ENCODE measurements around the gene CCNY.

CCNY gene

GRCh38 chr10:35423505-35424306, 87.4 kb downstream of the CCNY start:
- no peak for DNase-seq (ENCODE audit: low read depth in 2 of 3, low spot score in 2 of 3)

GRCh38 chr10:35424680-35425285, 88.5 kb downstream of the CCNY start:
- no peak for DNase-seq (ENCODE audit: low read depth in 2 of 3, low spot score in 2 of 3)

- DNase-seq (ENCODE audit: low read depth in 2 of 3, low spot score in 2 of 3): no peak
Measured at GRCh38 chr10:35425595-35425994, 89.3 kb downstream of the CCNY start.

- no peak for DNase-seq (ENCODE audit: low read depth in 2 of 3, low spot score in 2 of 3)
Measured at GRCh38 chr10:35426657-35427056, 90.3 kb downstream of the CCNY start.

DNA sequence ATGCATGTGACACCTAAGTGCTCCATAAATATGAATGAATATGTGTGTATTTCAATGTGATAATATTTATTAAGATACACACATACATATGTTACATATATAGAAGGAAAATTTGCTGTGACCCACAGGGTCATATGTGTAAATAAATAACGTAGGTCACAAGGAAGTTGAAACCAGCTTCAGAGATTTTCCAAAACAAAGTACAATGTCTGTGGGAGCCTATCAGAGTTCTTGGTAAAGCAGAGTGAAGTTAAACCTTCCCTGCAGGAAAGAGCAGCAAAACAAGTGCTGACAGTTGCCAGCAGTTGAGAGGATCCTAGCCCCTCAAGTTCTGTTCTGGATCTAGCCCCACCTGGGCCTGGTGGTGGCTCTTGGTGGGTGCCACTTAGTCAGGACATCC, 91.2 kb downstream of the CCNY start:
- DNase-seq (ENCODE audit: low read depth in 2 of 3, low spot score in 2 of 3): no peak

GRCh38 chr10:35428521-35428920, 92.2 kb downstream of the CCNY start:
- DNase-seq (ENCODE audit: low read depth in 2 of 3, low spot score in 2 of 3): no peak

DNA sequence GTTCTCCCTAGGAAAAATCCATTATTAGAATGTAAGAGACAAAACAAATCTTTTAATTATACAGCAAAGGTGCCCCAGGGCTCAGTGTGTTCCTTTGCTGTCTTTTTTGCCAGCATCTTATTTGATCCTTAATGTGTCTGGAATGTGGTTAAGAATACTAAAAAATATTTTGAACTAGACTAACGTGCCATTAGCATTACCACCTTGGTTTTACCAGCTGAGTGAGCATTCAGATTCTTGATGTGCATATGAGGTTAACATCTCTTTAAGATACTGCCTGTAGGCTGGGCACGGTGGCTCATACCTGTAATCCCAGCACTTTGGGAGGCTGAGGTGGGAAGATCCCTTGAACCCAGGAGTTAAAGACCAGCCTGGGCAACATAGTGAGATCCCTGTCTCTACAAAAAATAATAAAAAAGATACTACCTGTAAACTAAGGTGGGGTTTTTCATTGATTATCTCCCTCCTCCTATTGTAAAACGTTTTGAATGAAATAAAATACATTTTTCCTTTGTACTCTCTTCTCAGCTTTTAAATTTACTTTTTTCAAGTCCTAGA, 96.6 kb downstream of the CCNY start:
- DNase-seq (ENCODE audit: low read depth in 2 of 3, low spot score in 2 of 3): no peak

DNA sequence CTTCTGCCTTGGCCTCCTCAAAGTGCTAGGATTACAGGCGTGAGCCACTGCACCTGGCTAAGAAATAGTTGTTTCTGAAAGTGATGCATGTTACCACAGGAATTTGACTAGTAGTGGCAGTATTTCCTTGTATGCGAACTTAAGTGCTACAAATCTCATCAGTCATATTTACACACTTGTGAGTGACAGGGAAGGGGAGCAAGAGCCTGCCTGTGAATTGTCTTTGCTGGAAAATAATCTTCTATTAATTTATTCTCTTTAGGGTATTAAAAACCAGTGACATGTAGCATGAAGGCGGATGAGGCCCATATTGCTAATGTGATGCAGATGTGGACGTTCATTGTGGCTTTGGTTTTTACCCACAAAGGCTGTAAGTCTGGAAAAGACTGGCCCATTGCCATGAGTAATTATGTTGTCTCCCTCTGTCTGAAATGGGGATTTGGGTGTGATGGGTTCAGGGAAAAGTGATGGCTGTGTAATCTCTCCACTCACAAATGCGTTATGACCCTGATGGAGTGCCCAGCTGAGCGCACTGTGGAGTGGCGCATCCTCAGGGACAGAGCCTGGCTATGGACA, 97.6 kb downstream of the CCNY start:
- DNase-seq (ENCODE audit: low read depth in 2 of 3, low spot score in 2 of 3): no peak

DNA sequence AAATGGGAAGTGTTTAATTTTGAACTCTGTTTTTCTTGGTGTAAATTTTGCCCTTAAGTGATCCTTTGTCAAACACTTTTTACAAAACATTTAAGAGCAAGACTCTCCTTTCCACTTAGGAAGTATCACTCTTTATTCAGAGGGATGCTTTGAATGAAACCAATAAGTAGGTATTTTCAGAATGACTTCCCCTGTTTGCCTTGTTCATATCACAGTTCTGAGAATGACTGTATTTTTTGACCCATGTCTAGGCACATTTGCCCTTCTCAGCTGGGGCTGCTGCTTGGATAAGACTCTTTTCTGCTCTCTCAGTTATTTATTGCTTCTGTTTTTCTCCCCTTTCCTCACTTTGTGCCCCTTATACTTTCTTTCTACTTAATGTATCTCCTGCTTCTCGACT, 98.2 kb downstream of the CCNY start:
- no peak for DNase-seq (ENCODE audit: low read depth in 2 of 3, low spot score in 2 of 3)

- no peak for DNase-seq (ENCODE audit: low read depth in 2 of 3, low spot score in 2 of 3)
Measured at GRCh38 chr10:35435824-35436223, 99.5 kb downstream of the CCNY start.

DNA sequence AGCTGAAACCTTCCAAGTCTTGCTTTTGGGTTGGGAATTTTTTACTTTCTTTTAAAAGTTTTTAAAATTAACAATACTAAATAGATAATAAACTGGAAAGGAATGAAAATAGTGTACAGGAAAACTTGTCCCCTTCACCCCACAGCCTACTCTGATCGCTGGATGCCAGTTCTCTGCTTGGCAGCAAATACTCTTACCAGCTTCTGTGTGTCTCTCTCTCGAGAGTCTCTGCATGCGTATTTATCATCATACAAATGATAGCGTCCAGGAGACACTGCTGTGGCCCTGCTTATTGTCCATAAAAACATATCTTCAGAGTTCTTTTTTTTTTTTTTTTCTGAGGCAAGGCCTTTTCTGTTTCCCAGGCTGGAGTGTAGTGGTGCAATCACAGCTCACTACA, 101.5 kb downstream of the CCNY start:
- no peak for DNase-seq (ENCODE audit: low read depth in 2 of 3, low spot score in 2 of 3)

GRCh38 chr10:35438718-35439571, 102.6 kb downstream of the CCNY start:
- DNase-seq (ENCODE audit: low read depth in 2 of 3, low spot score in 2 of 3): no peak

DNA sequence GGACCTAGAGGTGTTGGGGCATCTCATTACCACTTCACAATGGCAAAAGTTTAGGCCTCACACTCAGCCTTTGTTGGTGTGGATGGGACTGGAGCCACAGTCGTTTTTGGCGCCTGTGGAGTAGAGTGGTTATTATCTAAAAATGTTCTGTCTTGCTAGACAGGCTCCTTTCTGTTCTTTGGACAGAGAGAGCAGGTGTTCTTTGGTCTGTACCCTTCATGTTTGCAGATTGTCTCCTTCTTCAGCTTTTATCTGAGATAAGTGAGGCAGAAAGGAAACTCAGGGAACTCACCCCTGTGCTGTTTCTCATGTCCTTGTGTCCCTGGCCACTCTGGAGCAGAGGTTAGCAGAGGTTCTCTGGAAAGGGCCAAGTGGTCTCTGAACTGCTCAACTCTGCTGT, 103.7 kb downstream of the CCNY start:
- DNase-seq (ENCODE audit: low read depth in 2 of 3, low spot score in 2 of 3): no peak

DNA sequence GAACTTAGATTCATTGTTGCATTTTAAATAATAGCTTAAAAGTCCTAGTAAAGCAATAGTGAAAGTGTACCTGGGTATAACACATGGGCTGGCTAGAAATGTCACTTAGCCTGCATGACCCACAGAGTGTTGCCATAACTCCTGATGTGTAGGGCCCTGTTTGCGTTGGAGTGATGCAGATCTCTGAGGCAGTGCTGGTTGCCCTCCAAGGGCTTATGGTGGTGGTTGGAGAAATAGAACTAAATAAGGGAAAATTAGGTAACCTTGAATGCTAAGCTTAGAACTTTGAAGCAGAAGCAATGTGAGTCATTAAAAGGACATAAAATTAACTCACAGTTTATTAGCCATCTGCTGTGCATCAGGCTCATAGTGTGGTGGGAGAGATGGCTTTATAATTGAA, 105.7 kb downstream of the CCNY start:
- no peak for DNase-seq (ENCODE audit: low read depth in 2 of 3, low spot score in 2 of 3)

- no peak for DNase-seq (ENCODE audit: low read depth in 2 of 3, low spot score in 2 of 3)
Measured at GRCh38 chr10:35442592-35442991, 106.3 kb downstream of the CCNY start.

DNA sequence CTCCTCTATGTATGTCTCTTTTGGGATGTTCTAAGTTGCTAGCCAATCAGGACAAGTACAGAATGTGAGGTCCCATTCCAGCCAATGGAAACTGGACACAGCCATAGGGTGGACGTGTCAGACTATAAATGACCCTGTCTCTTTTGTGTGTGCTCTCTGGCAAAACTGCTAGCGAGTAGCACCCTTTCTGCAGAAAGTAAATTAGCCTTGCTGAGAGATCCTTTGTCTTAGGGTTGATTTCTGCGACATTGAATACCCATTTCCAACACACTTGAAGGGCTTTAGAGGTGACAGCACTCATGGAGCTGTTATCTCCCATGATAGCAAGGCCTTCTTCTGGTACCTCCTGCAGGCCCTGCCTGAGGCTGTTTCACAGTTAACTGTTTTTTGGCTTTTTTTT, 107.5 kb downstream of the CCNY start:
- no peak for DNase-seq (ENCODE audit: low read depth in 2 of 3, low spot score in 2 of 3)

DNA sequence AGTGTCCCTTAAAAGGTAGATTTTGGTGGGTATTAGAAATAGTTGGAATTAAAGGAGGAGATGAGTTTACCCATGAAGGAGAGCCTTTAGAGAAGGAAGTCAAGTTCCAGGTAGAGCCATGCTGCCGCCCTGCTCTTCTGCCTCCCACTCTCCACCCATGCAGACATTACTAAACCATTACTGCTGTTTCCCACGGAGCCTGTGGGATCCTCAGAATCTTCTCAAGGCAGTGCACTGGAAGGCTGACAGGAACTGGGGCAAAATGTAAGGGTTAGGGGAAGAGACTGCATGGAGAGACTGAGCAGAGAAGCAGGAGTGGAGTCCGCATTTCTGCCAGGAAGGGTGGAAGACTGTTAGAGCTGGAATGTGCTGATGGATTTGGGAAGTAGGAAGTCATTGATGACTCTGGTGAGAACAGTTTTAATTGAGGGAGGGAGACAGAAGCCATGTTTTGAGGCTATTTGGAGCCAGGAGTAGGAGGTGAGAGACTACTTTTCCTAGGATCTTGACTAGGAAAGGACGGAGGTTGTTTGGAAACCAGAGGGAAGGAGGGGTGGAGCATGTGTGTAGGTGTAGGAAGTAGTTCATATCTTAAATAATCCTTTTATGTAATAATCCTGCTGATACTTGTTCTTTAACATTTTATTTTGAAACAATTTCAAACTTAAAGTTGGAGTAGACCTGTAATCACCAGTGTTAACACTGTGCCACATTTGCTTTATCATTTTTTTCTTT, 109.0 kb downstream of the CCNY start:
- DNase-seq (ENCODE audit: low read depth in 2 of 3, low spot score in 2 of 3): no peak

- no peak for DNase-seq (ENCODE audit: low read depth in 2 of 3, low spot score in 2 of 3)
Measured at GRCh38 chr10:35446439-35446838, 110.1 kb downstream of the CCNY start.

- DNase-seq (ENCODE audit: low read depth in 2 of 3, low spot score in 2 of 3): no peak
Measured at GRCh38 chr10:35447693-35448407, 111.5 kb downstream of the CCNY start.

Measured in activated CD8-positive, alpha-beta memory T cell treated with anti-CD3 and anti-CD28 coated beads for 48 hours (primary cell).